ENCODE data around the gene KIAA0825. TPM values are rescaled to one million over a fixed set of nuclear protein-coding genes. Genes with fewer than 3 reads are reported as not detected.

KIAA0825 gene
- total and polyA plus RNA-seq, 3 experiments from 2014 or later, result 1.4 to 1.7 (median 1.5) TPM

DNA sequence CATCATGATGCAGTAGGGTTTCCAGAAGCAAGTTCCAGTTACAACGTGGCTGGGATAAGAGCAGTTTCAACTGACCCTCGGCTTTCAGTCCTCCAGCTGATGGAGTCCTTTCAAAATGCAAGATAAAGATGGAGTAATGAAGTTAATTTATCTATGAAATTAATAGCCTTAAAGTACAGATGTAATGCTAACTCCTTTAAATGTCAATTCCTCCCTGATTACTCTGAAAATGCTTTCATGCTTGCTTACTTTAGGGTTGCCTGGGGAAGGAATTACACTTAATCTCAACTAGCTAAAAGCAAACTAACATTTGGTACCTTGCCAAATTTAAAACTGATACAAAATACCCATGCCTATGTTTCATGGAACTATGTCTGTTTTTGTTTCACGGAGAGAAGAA lies 178.4 kb downstream of the KIAA0825 start:
- peaks cover 15 to 23% (median 23%) of the 10 kb centered on the region in 3 donors for H3K36me3 Mint-ChIP-seq
- ChIA-PET POLR2A (no interaction called here), CTCF (no interaction called here)
- H3K9me3 Mint-ChIP-seq, result peaks cover 0 to 5% (median 0%) of the 10 kb centered on the region in 5 donors
- H3K4me1 ChIP-seq (ENCODE audit: insufficient read depth, low read length), result no peaks in the 10 kb centered on the region
- H3K9me3 ChIP-seq (ENCODE audit: low read length), result no peaks in the 10 kb centered on the region
- no peak overlapping the region for H3K4me3 Mint-ChIP-seq
- H3K27me3 Mint-ChIP-seq, result no peaks in the 10 kb centered on the region
- no peaks in the 10 kb centered on the region for H3K4me1 Mint-ChIP-seq
- no peak for DNase-seq
- no peaks in the 10 kb centered on the region for H3K27me3 ChIP-seq (ENCODE audit: insufficient read depth, low read length, poor library complexity, severe bottlenecking)
- H3K27ac ChIP-seq (ENCODE audit: low read depth, low read length), result no peak overlapping the region
- H3K4me3 ChIP-seq (ENCODE audit: low read length), result no peak overlapping the region
- H3K27ac Mint-ChIP-seq, result no peak overlapping the region
- no peaks in the 10 kb centered on the region for H3K36me3 ChIP-seq (ENCODE audit: insufficient read depth, low read length)

DNA sequence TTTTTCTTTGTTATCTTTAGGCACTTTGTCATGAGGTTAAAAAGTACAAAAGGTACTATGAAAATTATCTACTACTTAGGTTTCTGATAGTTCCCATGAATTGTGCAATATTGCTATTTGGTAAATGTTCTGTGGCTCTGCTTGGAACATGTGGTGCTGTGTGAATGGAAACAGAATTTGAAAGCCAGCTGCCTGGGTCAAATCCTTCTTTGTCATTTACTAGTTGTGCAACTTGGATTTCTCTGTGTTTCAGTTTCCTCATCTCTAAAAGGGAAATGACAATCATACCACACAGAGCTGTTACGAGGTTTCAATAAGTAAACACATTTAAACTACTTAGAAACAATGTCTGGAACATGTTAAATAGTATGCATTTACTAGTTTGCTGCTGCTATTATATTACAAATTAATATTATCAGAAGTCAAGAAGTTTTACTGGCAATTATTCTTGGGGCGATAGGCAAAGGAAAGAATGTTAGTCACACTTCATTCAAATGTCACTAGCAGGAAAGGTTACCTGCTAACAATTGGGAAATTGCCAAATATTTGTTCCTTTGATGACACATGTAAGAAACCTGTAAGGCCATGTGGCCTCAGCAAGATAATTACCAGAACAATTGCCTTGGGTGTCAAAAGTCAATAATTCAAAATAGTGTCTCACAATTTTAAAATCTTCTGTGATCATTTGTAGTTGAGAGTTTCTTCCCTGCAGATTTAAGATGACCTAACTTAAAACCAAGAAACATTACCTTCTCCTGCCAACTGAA lies 184.8 kb downstream of the KIAA0825 start:
- Histone ChIP-seq H3K36me3 (ENCODE audit: insufficient read depth, low read length) (no peaks in the 10 kb centered on the region), H3K4me3 (ENCODE audit: low read length) (no peak overlapping the region), H3K27ac (ENCODE audit: low read depth, low read length) (no peak overlapping the region), H3K4me1 (ENCODE audit: insufficient read depth, low read length) (no peaks in the 10 kb centered on the region), H3K27me3 (ENCODE audit: insufficient read depth, low read length, poor library complexity, severe bottlenecking) (no peaks in the 10 kb centered on the region), H3K9me3 (ENCODE audit: low read length) (no peaks in the 10 kb centered on the region)
- H3K4me3 Mint-ChIP-seq, result no peak overlapping the region
- peaks cover 4 to 8% (median 5%) of the 10 kb centered on the region in 5 donors for H3K9me3 Mint-ChIP-seq
- ChIA-PET POLR2A (no interaction called here), CTCF (no interaction called here)
- no peaks in the 10 kb centered on the region for H3K27me3 Mint-ChIP-seq
- no peaks in the 10 kb centered on the region for H3K4me1 Mint-ChIP-seq
- no peak for DNase-seq
- H3K36me3 Mint-ChIP-seq, result peaks cover 9 to 12% (median 12%) of the 10 kb centered on the region in 3 donors
- H3K27ac Mint-ChIP-seq, result no peak overlapping the region

DNA sequence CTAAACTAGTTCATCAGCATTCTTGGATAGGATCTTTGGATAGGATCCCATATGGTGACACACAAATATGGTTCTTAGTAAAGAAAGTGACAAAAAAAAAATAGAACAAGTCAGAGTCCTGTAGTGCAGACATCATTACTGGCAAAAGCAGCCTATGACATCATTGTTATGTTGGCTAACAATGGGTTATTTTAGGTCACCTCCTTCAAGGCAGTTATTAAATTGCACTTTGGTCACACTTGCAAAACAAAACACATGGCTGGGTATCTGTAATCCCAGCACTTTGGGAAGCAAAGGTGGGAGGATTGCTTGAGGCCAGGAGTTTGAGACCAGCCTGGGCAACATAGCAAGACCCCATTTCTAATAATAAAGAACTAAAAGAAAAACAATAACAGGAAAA lies 185.9 kb downstream of the KIAA0825 start:
- Histone ChIP-seq H3K4me1 (ENCODE audit: insufficient read depth, low read length) (no peaks in the 10 kb centered on the region), H3K9me3 (ENCODE audit: low read length) (no peaks in the 10 kb centered on the region), H3K27me3 (ENCODE audit: insufficient read depth, low read length, poor library complexity, severe bottlenecking) (no peaks in the 10 kb centered on the region), H3K27ac (ENCODE audit: low read depth, low read length) (no peak overlapping the region), H3K36me3 (ENCODE audit: insufficient read depth, low read length) (no peaks in the 10 kb centered on the region), H3K4me3 (ENCODE audit: low read length) (no peak overlapping the region)
- ChIA-PET CTCF (no interaction called here), POLR2A (no interaction called here)
- H3K9me3 Mint-ChIP-seq, result peaks cover 4 to 10% (median 8%) of the 10 kb centered on the region in 5 donors
- no peak for DNase-seq
- H3K27me3 Mint-ChIP-seq, result no peaks in the 10 kb centered on the region
- H3K36me3 Mint-ChIP-seq, result peaks cover 2 to 16% (median 3%) of the 10 kb centered on the region in 3 donors
- no peak overlapping the region for H3K4me3 Mint-ChIP-seq
- H3K4me1 Mint-ChIP-seq, result no peaks in the 10 kb centered on the region
- H3K27ac Mint-ChIP-seq, result no peak overlapping the region

DNA sequence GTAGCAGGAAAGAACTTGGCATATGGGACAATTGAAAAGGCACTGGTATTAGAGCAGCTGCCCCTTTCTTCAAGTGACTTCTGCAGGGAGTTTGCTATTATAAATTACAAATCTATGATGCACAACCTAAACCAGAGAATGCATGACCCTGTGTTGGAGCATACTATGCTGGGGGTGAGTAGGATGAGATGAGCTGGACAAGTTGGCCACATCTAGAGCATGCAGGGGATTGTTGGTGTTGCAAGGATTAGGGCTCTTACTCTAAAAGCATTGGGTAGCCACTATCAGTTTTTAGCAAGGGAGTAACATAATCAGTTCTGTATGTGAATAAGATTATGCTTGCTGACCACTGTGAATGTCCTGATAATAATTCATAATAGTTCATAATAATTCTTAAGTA lies 186.7 kb downstream of the KIAA0825 start:
- peaks cover 4 to 10% (median 8%) of the 10 kb centered on the region in 5 donors for H3K9me3 Mint-ChIP-seq
- peaks cover 2 to 16% (median 3%) of the 10 kb centered on the region in 3 donors for H3K36me3 Mint-ChIP-seq
- Histone ChIP-seq H3K36me3 (ENCODE audit: insufficient read depth, low read length) (no peaks in the 10 kb centered on the region), H3K27ac (ENCODE audit: low read depth, low read length) (no peak overlapping the region), H3K27me3 (ENCODE audit: insufficient read depth, low read length, poor library complexity, severe bottlenecking) (no peaks in the 10 kb centered on the region), H3K4me1 (ENCODE audit: insufficient read depth, low read length) (no peaks in the 10 kb centered on the region), H3K9me3 (ENCODE audit: low read length) (no peaks in the 10 kb centered on the region), H3K4me3 (ENCODE audit: low read length) (no peak overlapping the region)
- CTCF ChIA-PET, result no interaction called here
- H3K27me3 Mint-ChIP-seq, result no peaks in the 10 kb centered on the region
- DNase-seq, result no peak
- POLR2A ChIA-PET, result no interaction called here
- no peak overlapping the region for H3K4me3 Mint-ChIP-seq
- no peaks in the 10 kb centered on the region for H3K4me1 Mint-ChIP-seq
- peak overlapping the region in 1 of 8 donors; percentile 5 for H3K27ac Mint-ChIP-seq

DNA sequence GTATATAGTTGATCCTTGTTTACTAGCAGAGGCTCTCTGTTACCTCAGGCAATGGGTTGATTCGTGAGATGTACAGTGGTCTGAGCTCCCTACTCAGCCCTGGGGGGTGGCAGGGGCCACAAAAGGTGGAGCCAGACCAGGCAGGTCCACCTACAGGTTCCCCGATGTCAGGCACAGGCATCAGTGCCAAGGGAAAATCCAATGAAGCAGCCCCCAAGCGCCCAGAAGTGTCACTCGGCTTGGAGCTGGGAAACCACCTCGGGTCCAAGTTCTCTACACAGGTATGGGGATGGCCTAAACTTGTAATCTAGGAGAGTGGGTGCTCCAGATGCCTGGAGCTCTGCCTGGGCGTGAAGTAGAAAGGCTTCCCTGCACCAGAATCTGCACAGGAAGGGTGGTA lies 188.8 kb downstream of the KIAA0825 start:
- DNase-seq, result no peak
- Histone ChIP-seq H3K36me3 (ENCODE audit: insufficient read depth, low read length) (no peaks in the 10 kb centered on the region), H3K27me3 (ENCODE audit: insufficient read depth, low read length, poor library complexity, severe bottlenecking) (no peaks in the 10 kb centered on the region), H3K4me1 (ENCODE audit: insufficient read depth, low read length) (no peaks in the 10 kb centered on the region), H3K9me3 (ENCODE audit: low read length) (no peaks in the 10 kb centered on the region), H3K4me3 (ENCODE audit: low read length) (no peak overlapping the region), H3K27ac (ENCODE audit: low read depth, low read length) (no peak overlapping the region)
- CTCF ChIA-PET, result no interaction called here
- POLR2A ChIA-PET, result no interaction called here
- Mint-ChIP-seq H3K27me3 (no peaks in the 10 kb centered on the region), H3K4me1 (no peaks in the 10 kb centered on the region), H3K27ac (no peak overlapping the region), H3K4me3 (no peak overlapping the region), H3K36me3 (peaks cover 1 to 16% (median 2%) of the 10 kb centered on the region in 3 donors), H3K9me3 (peaks cover 0 to 8% (median 8%) of the 10 kb centered on the region in 5 donors)

DNA sequence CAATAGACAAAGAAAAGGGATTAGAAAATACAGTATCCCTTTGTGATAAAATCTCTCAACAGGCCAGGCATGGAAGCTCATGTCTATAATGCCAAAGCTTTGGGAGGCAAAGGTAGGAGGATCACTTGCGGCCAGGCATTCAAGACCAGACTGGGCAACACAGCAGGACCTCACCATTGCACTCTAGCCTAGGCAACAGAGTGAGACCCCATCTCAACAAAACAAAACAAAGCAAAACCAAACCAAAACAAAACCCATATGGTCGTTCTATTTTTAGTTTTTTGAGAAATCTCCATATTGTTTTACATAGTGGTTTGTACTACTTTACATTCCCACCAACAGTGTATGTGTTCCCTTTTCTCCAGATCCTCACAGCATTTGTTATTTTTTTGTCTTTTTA lies 193.0 kb downstream of the KIAA0825 start:
- Histone ChIP-seq H3K27me3 (ENCODE audit: insufficient read depth, low read length, poor library complexity, severe bottlenecking) (no peaks in the 10 kb centered on the region), H3K4me3 (ENCODE audit: low read length) (no peak overlapping the region), H3K36me3 (ENCODE audit: insufficient read depth, low read length) (no peaks in the 10 kb centered on the region), H3K27ac (ENCODE audit: low read depth, low read length) (no peak overlapping the region), H3K4me1 (ENCODE audit: insufficient read depth, low read length) (no peaks in the 10 kb centered on the region), H3K9me3 (ENCODE audit: low read length) (no peaks in the 10 kb centered on the region)
- ChIA-PET POLR2A (no interaction called here), CTCF (no interaction called here)
- peaks cover 1 to 11% (median 2%) of the 10 kb centered on the region in 3 donors for H3K36me3 Mint-ChIP-seq
- DNase-seq, result no peak
- H3K9me3 Mint-ChIP-seq, result peaks cover 0 to 8% (median 4%) of the 10 kb centered on the region in 5 donors
- no peak overlapping the region for H3K4me3 Mint-ChIP-seq
- H3K27me3 Mint-ChIP-seq, result no peaks in the 10 kb centered on the region
- H3K4me1 Mint-ChIP-seq, result no peaks in the 10 kb centered on the region
- H3K27ac Mint-ChIP-seq, result no peak overlapping the region

DNA sequence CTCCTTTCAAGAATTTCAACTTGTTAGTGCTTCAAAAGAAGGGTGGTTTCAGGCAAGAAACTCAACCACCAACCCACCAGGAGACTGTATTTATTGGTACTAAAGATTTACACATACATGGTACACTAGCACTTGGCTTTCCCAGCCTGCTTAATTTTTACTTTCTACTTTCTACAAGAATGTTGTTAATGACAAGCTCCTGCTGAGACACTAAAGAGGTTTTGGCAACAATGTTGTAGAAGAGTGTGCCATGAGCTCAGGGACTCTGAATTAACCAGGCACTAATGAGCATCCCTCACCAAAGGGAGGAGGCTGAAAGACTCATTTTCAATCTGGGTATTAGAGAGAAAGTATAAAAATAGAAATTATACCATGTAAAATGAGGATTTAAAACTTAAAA lies 195.0 kb downstream of the KIAA0825 start:
- Histone ChIP-seq H3K27ac (ENCODE audit: low read depth, low read length) (no peak overlapping the region), H3K9me3 (ENCODE audit: low read length) (no peaks in the 10 kb centered on the region), H3K36me3 (ENCODE audit: insufficient read depth, low read length) (no peaks in the 10 kb centered on the region), H3K27me3 (ENCODE audit: insufficient read depth, low read length, poor library complexity, severe bottlenecking) (no peaks in the 10 kb centered on the region), H3K4me3 (ENCODE audit: low read length) (no peak overlapping the region), H3K4me1 (ENCODE audit: insufficient read depth, low read length) (no peaks in the 10 kb centered on the region)
- H3K27me3 Mint-ChIP-seq, result no peaks in the 10 kb centered on the region
- no peaks in the 10 kb centered on the region for H3K4me1 Mint-ChIP-seq
- H3K9me3 Mint-ChIP-seq, result peaks cover 0 to 4% (median 0%) of the 10 kb centered on the region in 5 donors
- H3K27ac Mint-ChIP-seq, result no peak overlapping the region
- DNase-seq, result no peak
- CTCF ChIA-PET, result no interaction called here
- peaks cover 0 to 7% (median 3%) of the 10 kb centered on the region in 3 donors for H3K36me3 Mint-ChIP-seq
- H3K4me3 Mint-ChIP-seq, result no peak overlapping the region
- POLR2A ChIA-PET, result no interaction called here

DNA sequence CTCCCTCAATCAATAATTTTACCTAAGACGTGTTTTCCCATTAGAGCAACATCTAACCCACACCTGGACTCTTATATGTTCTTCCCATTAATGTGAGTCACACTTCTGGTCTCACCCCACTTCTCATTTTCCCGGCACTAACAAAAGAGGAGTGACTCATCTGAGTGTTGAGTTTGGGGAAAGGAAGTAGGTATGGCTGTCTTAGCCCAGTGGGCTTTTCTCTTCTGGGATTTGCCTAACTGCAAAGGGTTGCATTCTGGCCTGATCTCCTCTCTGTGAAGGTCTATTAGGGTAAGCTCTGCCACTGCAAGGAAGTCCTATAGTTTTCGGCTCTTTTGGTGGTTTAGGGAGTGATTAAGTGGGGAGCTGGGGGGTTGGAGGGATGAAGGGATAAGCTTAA lies 195.6 kb downstream of the KIAA0825 start:
- H3K4me1 Mint-ChIP-seq, result no peaks in the 10 kb centered on the region
- peaks cover 0 to 3% (median 2%) of the 10 kb centered on the region in 3 donors for H3K36me3 Mint-ChIP-seq
- Histone ChIP-seq H3K27me3 (ENCODE audit: insufficient read depth, low read length, poor library complexity, severe bottlenecking) (no peaks in the 10 kb centered on the region), H3K4me3 (ENCODE audit: low read length) (no peak overlapping the region), H3K36me3 (ENCODE audit: insufficient read depth, low read length) (no peaks in the 10 kb centered on the region), H3K4me1 (ENCODE audit: insufficient read depth, low read length) (no peaks in the 10 kb centered on the region), H3K27ac (ENCODE audit: low read depth, low read length) (no peak overlapping the region), H3K9me3 (ENCODE audit: low read length) (no peaks in the 10 kb centered on the region)
- H3K27me3 Mint-ChIP-seq, result no peaks in the 10 kb centered on the region
- CTCF ChIA-PET, result no interaction called here
- H3K9me3 Mint-ChIP-seq, result no peaks in the 10 kb centered on the region
- no peak for DNase-seq
- POLR2A ChIA-PET, result no interaction called here
- H3K27ac Mint-ChIP-seq, result no peak overlapping the region
- no peak overlapping the region for H3K4me3 Mint-ChIP-seq

Data from CD8-positive, alpha-beta memory T cell (primary cell).